ENCODE results near the gene AFG3L2.
"Not testable (repeated sequence)": the region's sequence is repeated elsewhere in the genome, so short reads cannot be mapped to it uniquely, and the experiment has no call there.

The AFG3L2 gene

DNA sequence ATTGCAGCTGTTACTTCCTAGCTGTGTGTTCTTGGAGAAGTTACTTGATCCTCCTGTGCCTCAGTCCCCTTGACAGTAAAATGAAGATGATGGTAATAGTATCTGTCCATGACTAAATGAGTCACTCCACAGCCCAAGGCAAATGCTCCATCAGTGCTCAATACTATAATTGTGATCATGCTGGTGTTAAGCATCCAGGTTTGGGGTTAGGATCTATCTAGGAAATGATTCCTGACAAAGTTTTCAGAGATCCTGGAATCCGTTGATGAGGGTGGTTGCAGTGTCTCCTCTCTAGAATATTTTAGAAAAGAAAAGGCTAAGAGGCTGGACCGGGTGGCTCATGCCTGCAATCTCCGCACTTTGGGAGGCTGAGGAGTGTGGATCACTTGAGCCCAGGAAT lies 28.0 kb upstream of the AFG3L2 start:
- Mint-ChIP-seq H3K9me3 (no peaks in the 10 kb centered on the region), H3K4me1 (peaks cover 34% of the 10 kb centered on the region), H3K36me3 (no peaks in the 10 kb centered on the region), H3K27ac (no peak overlapping the region), H3K4me3 (no peak overlapping the region)
- DNase-seq (ENCODE audit: low spot score in 2 of 2) (no peak), ATAC-seq (no peak)

DNA sequence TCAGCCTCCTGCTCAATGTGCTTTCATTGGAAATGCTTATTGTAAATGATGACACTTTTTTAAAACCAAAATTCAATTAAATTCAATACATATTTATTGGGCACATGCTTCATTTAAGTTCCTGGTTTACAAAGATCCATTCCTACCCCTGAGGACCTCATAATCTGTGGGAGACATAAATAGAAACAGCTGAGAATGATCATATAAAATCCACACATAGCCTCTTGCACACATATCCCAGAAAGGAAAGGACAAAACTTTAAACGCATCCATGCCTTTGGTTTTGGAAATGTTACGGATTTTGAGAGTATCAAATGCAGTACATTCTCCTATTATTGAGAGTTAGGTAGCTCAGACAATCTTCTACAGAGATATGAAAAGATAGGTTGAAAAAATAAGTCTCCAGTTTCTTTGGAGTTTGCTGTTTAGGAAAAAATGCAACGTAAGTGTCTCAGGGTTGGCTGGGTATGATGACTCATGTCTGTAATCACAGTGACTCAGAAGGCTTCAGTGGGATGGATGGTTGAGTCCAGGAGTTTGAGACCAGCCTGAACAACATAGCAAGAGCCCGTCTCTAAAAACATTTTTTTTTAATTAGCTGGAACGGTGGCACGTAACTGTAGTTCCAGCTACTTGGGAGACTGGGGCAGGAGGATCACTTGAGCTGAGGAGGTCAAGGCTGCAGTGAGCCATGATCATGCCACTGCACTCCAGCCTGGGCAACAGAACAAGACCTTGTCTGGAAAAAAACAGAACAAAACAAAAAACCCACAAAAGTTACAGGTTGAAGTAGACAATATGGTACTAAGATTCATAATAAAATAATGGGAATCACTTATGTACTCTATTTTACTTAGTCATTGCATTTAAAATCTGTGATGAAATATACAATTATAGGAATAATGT lies 26.8 kb upstream of the AFG3L2 start:
- Mint-ChIP-seq H3K9me3 (no peaks in the 10 kb centered on the region), H3K4me1 (peaks cover 34% of the 10 kb centered on the region), H3K27ac (no peak overlapping the region), H3K36me3 (no peaks in the 10 kb centered on the region), H3K4me3 (no peak overlapping the region)
- ATAC-seq (peak; percentile 44), DNase-seq (ENCODE audit: low spot score in 2 of 2) (no peak)

DNA sequence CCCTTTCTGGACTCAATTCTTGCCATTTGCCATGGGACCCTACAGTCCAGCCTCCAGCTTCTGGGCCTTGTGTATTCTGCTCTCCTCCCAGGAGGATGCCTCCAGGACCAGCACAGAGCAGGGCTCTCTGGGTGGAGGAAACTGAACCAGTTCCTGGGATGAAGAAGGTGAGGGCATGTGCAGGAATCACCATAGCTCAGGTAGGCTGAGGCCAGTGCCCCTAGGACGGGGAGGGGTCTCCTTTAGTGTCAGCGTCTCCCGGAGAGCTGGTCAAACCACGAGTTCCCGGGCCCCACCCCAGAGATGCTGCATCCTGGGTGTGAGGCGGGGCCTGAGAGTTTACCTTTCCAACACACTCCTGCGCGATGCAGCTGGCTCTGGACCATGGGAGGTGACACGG lies 24.9 kb upstream of the AFG3L2 start:
- no peaks in the 10 kb centered on the region for H3K36me3 Mint-ChIP-seq
- peaks cover 26% of the 10 kb centered on the region for H3K4me1 Mint-ChIP-seq
- H3K4me3 Mint-ChIP-seq, result no peak overlapping the region
- DNase-seq (ENCODE audit: low spot score in 2 of 2) (no peak), ATAC-seq (no peak)
- H3K27ac Mint-ChIP-seq, result no peak overlapping the region
- no peaks in the 10 kb centered on the region for H3K9me3 Mint-ChIP-seq

DNA sequence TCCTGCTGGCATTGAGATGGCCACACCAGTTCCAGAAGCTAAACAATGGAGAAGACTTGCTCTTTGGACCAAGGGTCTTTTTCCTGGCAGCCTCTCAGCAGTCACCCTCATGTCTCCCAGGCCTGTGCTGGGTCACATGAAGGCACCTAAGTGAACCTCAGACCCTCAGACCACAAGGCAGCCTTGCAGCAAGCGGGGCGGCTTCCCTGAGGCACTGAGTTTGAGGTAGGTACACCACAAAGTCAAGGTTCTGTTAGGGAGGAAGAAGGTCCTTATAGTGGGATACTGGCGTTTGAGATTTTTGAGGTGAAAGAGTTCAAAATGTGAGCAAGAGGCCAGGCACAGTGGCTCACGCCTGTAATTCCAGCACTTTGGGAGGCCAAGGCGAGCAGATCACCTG lies 22.2 kb upstream of the AFG3L2 start:
- peaks cover 15% of the 10 kb centered on the region for H3K4me1 Mint-ChIP-seq
- H3K36me3 Mint-ChIP-seq, result no peaks in the 10 kb centered on the region
- H3K4me3 Mint-ChIP-seq, result no peak overlapping the region
- no peak for ATAC-seq
- no peak for DNase-seq (ENCODE audit: low spot score in 2 of 2)
- no peaks in the 10 kb centered on the region for H3K9me3 Mint-ChIP-seq
- no peak overlapping the region for H3K27ac Mint-ChIP-seq

DNA sequence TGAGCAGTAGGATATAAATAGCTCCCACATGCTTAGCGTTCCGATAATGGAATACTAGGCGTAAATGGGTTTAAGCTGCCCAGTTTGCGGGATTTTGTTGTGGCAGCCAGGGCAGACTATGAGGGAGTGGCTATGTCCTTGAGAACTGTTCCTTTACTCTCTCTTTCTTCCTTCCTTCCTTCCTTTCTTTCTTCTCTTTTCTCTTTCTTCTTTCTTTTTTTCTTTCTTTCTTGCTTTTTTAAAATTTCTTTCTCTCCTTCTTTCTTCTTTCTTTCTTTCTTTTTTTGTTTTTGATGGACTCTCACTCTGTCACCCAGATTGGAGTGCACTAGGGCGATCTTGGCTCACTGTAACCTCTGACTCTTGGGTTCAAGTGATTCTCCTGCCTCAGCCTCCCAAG lies 21.6 kb upstream of the AFG3L2 start:
- no peak overlapping the region for H3K27ac Mint-ChIP-seq
- ATAC-seq (no peak), DNase-seq (ENCODE audit: low spot score in 2 of 2) (no peak)
- no peaks in the 10 kb centered on the region for H3K36me3 Mint-ChIP-seq
- no peaks in the 10 kb centered on the region for H3K9me3 Mint-ChIP-seq
- H3K4me3 Mint-ChIP-seq, result no peak overlapping the region
- H3K4me1 Mint-ChIP-seq, result peaks cover 10% of the 10 kb centered on the region

DNA sequence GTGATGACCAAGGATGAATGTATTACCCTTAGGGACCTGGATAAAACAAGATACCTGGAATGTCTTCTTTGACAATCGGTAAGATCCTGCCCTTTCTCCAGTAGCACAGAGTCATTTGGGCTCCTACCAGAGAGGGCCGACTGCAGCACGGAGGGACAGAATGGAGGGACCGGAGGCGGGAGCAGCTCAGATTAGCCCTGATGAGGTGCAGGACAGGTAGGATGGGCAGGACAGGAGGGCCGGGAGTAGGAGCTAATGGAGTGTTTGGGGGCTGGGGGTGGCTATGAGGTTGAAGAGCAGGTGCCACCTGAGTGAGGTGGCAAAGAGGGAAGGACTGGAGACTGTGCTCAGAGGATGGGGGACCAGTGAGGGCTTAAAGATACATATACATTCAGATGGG lies 20.8 kb upstream of the AFG3L2 start:
- Mint-ChIP-seq H3K27ac (no peak overlapping the region), H3K9me3 (no peaks in the 10 kb centered on the region), H3K36me3 (no peaks in the 10 kb centered on the region), H3K4me1 (peaks cover 7% of the 10 kb centered on the region), H3K4me3 (no peak overlapping the region)
- DNase-seq (ENCODE audit: low spot score in 2 of 2) (no peak), ATAC-seq (no peak)

DNA sequence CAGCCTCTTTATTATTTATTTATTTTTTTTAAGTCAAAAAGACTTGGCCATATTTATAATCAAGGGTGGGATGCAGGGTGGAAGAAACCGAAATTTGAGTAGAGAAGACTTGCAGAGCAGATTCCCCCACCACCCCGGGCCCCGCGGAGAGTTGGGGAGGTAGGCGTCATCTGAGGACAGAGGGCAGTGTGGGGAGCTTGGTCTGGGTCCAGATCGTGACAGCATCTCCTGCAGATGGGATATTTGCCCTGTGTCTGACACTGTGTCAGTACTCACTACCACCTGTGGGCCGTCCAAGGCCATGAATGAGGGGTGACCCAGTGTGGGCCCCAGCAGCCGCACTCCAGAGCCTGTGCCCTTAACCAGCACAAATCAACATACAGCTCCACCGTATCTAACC lies 20.2 kb upstream of the AFG3L2 start:
- DNase-seq (ENCODE audit: low spot score in 2 of 2) (no peak), ATAC-seq (no peak)
- H3K4me1 Mint-ChIP-seq, result peaks cover 2% of the 10 kb centered on the region
- H3K4me3 Mint-ChIP-seq, result no peak overlapping the region
- H3K27ac Mint-ChIP-seq, result no peak overlapping the region
- no peaks in the 10 kb centered on the region for H3K36me3 Mint-ChIP-seq
- no peaks in the 10 kb centered on the region for H3K9me3 Mint-ChIP-seq

DNA sequence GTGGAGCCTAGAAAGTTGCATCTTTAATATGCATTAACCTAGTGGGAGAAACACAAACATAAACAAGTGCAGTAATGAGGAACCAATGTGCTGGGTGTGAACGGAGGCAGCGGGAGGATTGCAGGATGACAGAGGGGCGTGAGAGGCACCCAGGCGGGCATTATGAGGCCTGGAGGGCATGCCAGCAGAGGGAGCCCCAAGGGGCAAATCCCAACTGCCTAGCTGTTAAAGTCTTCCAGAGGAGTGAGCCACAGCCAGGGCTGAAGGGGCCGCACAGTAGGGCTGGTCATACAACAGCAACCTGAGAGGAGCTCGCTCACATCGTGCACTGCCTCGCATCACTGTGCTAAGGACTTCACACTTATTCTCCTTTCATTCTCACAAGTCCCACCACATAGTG lies 17.4 kb upstream of the AFG3L2 start:
- Mint-ChIP-seq H3K9me3 (no peaks in the 10 kb centered on the region), H3K27ac (no peak overlapping the region), H3K36me3 (no peaks in the 10 kb centered on the region), H3K4me1 (no peaks in the 10 kb centered on the region), H3K4me3 (no peak overlapping the region)
- DNase-seq (ENCODE audit: low spot score in 2 of 2), result no peak
- peak; percentile 42 for ATAC-seq

DNA sequence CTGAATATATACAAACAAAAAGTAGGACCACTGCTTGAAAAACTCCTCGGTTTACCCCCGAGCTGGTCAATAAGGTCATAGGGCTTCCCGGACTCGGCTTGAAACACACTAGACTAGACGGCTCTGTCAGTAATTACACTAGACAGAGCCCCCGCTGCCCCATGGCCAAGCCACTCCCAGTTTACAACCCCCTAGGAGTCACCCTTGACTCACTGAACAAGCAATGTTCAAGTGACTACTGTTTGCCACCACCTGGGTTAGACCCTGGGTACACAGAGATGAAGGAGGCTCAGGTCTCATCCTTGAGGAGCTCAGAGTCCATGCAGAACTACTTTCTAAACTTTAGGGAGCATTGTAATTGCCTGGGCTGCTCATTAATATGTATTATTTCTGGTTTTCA lies 17.0 kb upstream of the AFG3L2 start:
- Mint-ChIP-seq H3K4me3 (no peak overlapping the region), H3K9me3 (no peaks in the 10 kb centered on the region), H3K27ac (no peak overlapping the region), H3K36me3 (no peaks in the 10 kb centered on the region), H3K4me1 (no peaks in the 10 kb centered on the region)
- ATAC-seq, result no peak
- no peak for DNase-seq (ENCODE audit: low spot score in 2 of 2)

DNA sequence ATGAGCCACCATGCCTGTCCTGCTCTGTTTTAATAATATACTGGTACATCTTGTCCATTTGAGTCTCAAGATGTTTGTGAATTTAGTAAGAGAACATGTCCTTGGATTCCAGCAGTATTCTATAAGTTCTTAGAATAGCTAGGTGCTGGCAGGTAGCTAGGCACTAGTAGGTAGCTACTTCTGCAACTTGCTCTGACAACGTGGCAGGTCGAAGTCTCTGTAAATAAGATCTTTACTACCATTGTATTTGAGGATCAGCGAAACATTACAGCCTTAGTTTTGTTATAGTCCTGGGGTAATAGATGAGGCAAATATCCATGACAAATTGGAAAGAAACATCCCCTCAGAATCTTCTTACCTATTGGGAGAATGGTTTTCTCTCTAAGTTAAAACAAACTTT lies 16.5 kb upstream of the AFG3L2 start:
- H3K27ac Mint-ChIP-seq, result no peak overlapping the region
- H3K9me3 Mint-ChIP-seq, result no peaks in the 10 kb centered on the region
- H3K4me3 Mint-ChIP-seq, result no peak overlapping the region
- H3K4me1 Mint-ChIP-seq, result no peaks in the 10 kb centered on the region
- ATAC-seq (no peak), DNase-seq (ENCODE audit: low spot score in 2 of 2) (no peak)
- no peaks in the 10 kb centered on the region for H3K36me3 Mint-ChIP-seq

DNA sequence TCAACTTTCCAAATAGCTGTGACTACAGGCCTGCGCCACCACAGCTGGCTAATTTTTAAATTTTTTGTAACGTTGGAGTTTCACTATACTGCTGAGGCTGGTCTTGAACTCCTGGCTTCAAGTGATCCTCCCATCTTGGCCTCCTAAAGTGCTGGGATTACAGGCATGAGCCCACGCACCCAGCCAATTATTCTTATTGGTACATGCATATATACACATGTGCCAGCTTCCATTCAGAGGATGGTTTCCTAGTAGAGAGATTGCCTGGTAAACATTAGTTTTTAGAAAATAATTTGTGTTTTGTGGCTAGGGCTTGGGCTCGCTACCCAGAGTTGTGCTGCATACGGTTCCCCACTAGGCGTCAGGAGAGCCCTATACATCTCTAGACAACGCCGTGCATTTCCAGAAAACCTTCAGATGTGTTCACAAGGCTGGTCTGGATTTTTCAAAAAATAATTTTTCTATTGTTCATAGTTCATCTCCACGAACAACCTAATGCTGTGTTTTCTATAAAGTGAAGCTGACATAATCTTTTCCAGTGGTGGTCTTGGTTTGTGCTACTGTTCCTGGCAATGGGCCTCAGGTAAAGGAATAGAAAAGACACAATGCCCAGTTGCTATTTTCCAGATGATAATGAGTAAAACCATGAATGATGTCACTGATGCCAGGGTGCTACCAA lies 14.6 kb upstream of the AFG3L2 start:
- Mint-ChIP-seq H3K9me3 (no peaks in the 10 kb centered on the region), H3K4me3 (no peak overlapping the region), H3K4me1 (no peaks in the 10 kb centered on the region), H3K36me3 (no peaks in the 10 kb centered on the region), H3K27ac (no peak overlapping the region)
- DNase-seq (ENCODE audit: low spot score in 2 of 2) (peak; percentile 17 to 65), ATAC-seq (peak; percentile 92)

DNA sequence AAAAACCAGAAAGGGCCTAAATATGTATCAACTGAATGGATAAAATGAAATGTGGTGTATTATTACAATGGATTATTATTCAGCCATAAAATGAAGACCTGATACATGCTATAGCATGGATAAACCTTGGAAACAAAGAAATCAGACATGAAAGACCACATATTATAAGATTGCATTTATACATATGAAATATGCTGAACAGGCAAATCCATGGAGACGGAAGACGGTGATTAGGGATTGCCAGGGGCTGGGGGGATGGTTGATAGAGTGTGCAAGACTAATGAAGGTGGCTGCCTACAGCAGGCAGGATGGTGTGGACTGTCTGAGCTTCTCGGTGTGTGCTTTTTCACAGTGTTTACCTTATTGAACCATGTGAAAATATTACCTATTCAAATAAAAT lies 11.4 kb upstream of the AFG3L2 start:
- Mint-ChIP-seq H3K9me3 (no peaks in the 10 kb centered on the region), H3K27ac (no peak overlapping the region), H3K4me3 (no peak overlapping the region), H3K4me1 (no peaks in the 10 kb centered on the region), H3K36me3 (no peaks in the 10 kb centered on the region)
- DNase-seq (ENCODE audit: low spot score in 2 of 2) (no peak), ATAC-seq (no peak)

DNA sequence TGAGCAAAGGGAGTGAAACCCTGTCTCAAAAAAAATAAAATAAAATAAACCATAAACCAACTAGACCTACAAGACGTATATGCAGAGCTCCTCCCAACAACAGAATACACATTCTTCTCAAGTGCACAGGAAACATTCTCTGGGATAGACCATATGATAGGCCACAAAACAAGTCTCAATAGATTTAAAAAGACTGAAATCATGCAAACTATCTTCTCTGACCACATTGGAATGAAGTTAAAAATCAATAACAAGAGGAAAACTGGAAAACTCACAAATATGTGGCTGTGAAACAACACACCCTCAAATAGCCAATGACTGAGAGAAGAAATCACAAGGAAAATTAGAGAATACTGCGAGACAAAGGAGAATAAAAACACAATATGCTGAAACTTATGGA lies 7.2 kb upstream of the AFG3L2 start:
- Mint-ChIP-seq H3K4me3 (no peak overlapping the region), H3K36me3 (no peaks in the 10 kb centered on the region), H3K27ac (no peak overlapping the region), H3K9me3 (no peaks in the 10 kb centered on the region), H3K4me1 (no peaks in the 10 kb centered on the region)
- DNase-seq (ENCODE audit: low spot score in 2 of 2) (no peak), ATAC-seq (no peak)

DNA sequence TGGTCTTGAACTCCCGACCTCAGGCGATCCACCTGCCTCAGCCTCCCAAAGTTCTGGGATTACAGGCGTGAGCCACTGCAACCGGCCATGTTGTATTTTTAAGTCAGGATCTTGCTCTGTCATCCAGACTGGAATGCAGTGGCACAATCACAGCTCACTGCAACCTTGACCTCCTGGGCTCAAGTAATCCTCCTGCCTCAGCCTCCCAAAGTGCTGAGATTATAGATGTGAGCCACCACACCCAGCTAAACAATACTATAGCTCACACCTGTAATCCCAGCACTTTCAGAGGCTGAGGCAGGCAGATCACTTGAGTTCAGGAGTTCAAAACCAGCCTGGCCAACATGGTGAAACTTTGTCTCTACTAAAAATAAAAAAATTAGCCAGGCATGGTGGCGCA lies 6.7 kb upstream of the AFG3L2 start:
- not testable (repeated sequence) for DNase-seq (ENCODE audit: low spot score in 2 of 2); H3K36me3 Mint-ChIP-seq; H3K9me3 Mint-ChIP-seq; H3K4me1 Mint-ChIP-seq; H3K4me3 Mint-ChIP-seq; H3K27ac Mint-ChIP-seq; ATAC-seq

DNA sequence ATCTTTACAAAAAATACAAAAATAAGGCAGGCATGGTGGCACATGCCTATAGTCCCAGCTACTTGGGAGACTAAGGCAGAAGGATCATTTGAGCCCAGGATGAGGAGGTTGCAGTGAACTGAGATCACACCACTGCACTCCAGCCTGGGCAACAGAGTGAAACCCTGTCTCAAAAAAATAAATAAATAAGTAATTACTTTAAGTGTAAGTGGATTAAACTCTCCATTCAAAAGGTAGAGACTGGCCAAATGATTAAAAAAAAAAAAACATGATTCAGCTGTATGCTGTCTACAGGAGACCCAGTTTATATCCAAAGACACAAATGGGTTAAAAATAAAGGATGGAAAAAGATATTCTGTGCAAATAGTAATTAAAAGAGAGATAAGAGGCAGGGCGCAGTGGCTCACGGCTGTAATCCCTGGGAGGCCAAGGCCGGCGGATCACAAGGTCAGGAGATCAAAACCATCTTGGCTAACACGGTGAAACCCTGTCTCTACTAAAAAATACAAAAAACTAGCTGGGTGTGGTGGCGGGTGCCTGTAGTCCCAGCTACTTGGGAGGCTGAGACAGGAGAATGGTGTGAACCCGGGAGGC lies 5.3 kb upstream of the AFG3L2 start:
- H3K4me1 Mint-ChIP-seq; DNase-seq (ENCODE audit: low spot score in 2 of 2); H3K36me3 Mint-ChIP-seq; H3K9me3 Mint-ChIP-seq; ATAC-seq; H3K4me3 Mint-ChIP-seq; H3K27ac Mint-ChIP-seq: not testable (repeated sequence)

DNA sequence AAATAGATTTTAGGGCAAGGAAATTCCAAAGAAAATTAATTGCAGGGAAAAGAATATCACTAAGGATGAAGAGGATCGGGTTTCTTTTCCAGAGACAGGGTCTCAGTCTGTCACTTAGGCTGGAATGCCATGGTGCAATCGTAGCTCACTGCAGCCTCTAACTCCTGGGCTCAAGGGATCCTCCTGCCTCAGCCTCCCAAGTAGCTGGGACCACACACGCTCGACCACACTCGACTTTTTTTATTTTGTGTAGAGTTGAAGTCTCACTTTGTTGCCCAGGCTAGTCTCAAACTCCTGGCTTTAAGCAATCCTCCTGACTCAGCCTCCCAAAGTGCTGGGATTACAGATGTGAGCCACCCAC lies 1.2 kb upstream of the AFG3L2 start:
- not testable (repeated sequence) for ATAC-seq; DNase-seq (ENCODE audit: low spot score in 2 of 2); H3K9me3 Mint-ChIP-seq
- Mint-ChIP-seq H3K4me1 (peaks cover 40% of the 10 kb centered on the region), H3K4me3 (peak overlapping the region; percentile 79), H3K36me3 (peaks cover 25% of the 10 kb centered on the region), H3K27ac (peak overlapping the region; percentile 87)
